ENCODE measurements around the gene MAP4K1. TPM values are rescaled to one million over a fixed set of nuclear protein-coding genes. Genes with fewer than 3 reads are reported as not detected.
A peak's percentile ranks its signal among the peaks of the same experiment; 100 is the strongest.

MAP4K1 gene
- total RNA-seq, 1 donor from 2014 or later, result 1.7 TPM

DNA sequence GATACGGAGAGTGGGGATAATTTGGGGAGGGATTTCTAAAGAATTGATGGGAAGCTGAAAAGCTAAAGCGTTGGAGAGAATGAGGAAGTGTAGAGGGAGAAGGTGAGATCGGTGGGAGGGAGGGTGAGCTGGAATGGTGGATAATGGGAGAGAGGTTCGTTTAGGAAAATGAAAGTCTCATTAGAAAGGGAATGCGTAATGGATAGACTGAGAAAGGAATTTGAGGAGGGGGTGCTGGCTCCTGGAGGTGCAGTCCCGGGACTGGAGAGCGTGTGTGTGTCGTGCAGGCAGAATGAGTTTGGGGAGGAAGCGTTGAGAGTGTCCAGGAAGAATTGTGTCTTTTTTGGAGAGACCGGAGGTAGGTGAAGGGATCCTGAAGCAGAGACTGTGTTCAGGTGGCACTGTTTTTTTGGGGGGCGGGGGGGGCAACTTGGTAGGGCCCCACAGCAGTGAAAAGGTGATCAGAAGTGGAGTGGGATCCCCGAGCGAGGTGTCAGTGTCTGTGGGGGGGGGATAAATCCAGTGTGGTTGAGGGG, 31.1 kb upstream of the MAP4K1 start:
- peak overlapping the region; percentile 91 for H3K27ac Mint-ChIP-seq (ENCODE audit: unreplicated experiment)

DNA sequence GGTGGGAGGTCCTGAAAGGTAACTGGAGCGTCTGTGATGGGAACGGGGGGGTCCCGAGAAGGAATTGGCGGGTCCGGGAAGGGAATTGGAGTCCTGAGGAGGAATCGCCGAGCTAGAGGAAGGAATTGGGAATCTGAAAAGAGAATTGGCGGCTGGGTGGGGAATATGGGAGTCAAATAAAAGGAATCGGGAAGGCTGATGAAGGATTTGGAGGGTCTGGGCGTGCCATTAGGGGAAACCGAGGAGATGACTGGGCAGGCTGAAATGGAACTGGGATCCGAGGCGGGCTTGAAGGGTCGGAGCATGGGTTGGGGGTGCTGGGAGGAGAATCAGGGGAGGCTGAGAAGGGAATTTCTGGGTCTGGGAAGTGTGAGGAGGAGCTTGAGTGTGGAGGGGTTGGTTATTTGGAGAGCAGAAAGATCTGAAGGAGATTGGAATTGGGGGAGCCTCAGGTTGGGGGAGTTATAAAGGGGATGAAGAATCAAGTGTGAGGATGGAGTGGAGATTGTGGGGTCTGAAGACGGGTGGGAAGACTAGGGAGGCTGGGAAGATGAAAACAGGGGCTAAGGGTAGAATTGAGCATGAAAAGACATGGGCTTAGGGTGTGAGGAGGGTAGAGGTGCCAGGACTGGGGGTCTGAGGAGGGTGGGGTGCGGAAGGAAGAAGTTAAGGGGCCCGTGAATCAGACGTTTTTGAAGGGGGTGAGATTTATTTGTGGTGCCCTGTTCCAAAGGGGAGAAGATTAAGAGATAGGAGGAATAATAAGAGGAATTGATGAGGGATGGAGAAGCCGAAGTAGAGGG, 30.4 kb upstream of the MAP4K1 start:
- no peak for DNase-seq (ENCODE audit: low read depth)

More for the DNA sequence above, 31.1 kb upstream of the MAP4K1 start:
- H3K4me2 ChIP-seq (ENCODE audit: low read length), result peak overlapping the region; percentile 87
- H3K4me1 ChIP-seq (ENCODE audit: insufficient read depth, low read length), result peaks cover 37% of the 10 kb centered on the region
- peak overlapping the region; percentile 100 for H3K9ac ChIP-seq (ENCODE audit: low read length)
- TF ChIP-seq EZH2 (IDR thresholded peaks at IDR 0.05; ENCODE audit: insufficient read depth, low read length) (no peak), CTCF (IDR thresholded peaks at IDR 0.05; ENCODE audit: insufficient read depth, low read depth, low read length) (no peak)
- H3K27me3 ChIP-seq (ENCODE audit: insufficient read depth, low read length), result no peaks in the 10 kb centered on the region
- H3K4me3 Mint-ChIP-seq (ENCODE audit: unreplicated experiment), result peak overlapping the region; percentile 99
- peaks cover 64% of the 10 kb centered on the region for H3K79me2 ChIP-seq (ENCODE audit: insufficient read depth, low read length)
- no peaks in the 10 kb centered on the region for H3K9me3 ChIP-seq (ENCODE audit: insufficient read depth, low read depth, low read length)
- no peaks in the 10 kb centered on the region for H3K36me3 ChIP-seq (ENCODE audit: insufficient read depth, low read length)
- FAIRE-seq, result no peak
- DNase-seq (ENCODE audit: low read depth), result no peak
- peaks cover 27% of the 10 kb centered on the region for H3K4me1 Mint-ChIP-seq (ENCODE audit: low read depth, unreplicated experiment)
- H3K27me3 Mint-ChIP-seq (ENCODE audit: low read depth, unreplicated experiment), result no peaks in the 10 kb centered on the region
- peak overlapping the region; percentile 94 for H3K4me3 ChIP-seq (ENCODE audit: insufficient read depth, low read depth, low read length)
- peaks cover 2% of the 10 kb centered on the region for H3K9me3 Mint-ChIP-seq (ENCODE audit: unreplicated experiment)
- peak overlapping the region; percentile 99 for H3K27ac ChIP-seq (ENCODE audit: low read depth, low read length)
- no peak overlapping the region for H2AFZ ChIP-seq (ENCODE audit: low read depth, low read length)
- H4K20me1 ChIP-seq (ENCODE audit: insufficient read depth, low read length), result peaks cover 59% of the 10 kb centered on the region
- H3K36me3 Mint-ChIP-seq (ENCODE audit: low read depth, unreplicated experiment), result peaks cover 6% of the 10 kb centered on the region

More for the DNA sequence above, 30.4 kb upstream of the MAP4K1 start:
- Histone ChIP-seq H3K4me2 (ENCODE audit: low read length) (peak overlapping the region; percentile 87), H2AFZ (ENCODE audit: low read depth, low read length) (no peak overlapping the region), H3K79me2 (ENCODE audit: insufficient read depth, low read length) (peaks cover 57% of the 10 kb centered on the region), H3K4me1 (ENCODE audit: insufficient read depth, low read length) (peaks cover 31% of the 10 kb centered on the region), H3K27me3 (ENCODE audit: insufficient read depth, low read length) (no peaks in the 10 kb centered on the region), H4K20me1 (ENCODE audit: insufficient read depth, low read length) (peaks cover 52% of the 10 kb centered on the region), H3K27ac (ENCODE audit: low read depth, low read length) (peak overlapping the region; percentile 99), H3K36me3 (ENCODE audit: insufficient read depth, low read length) (no peaks in the 10 kb centered on the region), H3K4me3 (ENCODE audit: insufficient read depth, low read depth, low read length) (peak overlapping the region; percentile 94), H3K9me3 (ENCODE audit: insufficient read depth, low read depth, low read length) (no peaks in the 10 kb centered on the region), H3K9ac (ENCODE audit: low read length) (peak overlapping the region; percentile 100)
- peak overlapping the region; percentile 99 for H3K4me3 Mint-ChIP-seq (ENCODE audit: unreplicated experiment)
- no peak for FAIRE-seq
- H3K27ac Mint-ChIP-seq (ENCODE audit: unreplicated experiment), result peak overlapping the region; percentile 91
- no peaks in the 10 kb centered on the region for H3K27me3 Mint-ChIP-seq (ENCODE audit: low read depth, unreplicated experiment)
- peaks cover 6% of the 10 kb centered on the region for H3K36me3 Mint-ChIP-seq (ENCODE audit: low read depth, unreplicated experiment)
- peaks cover 20% of the 10 kb centered on the region for H3K4me1 Mint-ChIP-seq (ENCODE audit: low read depth, unreplicated experiment)
- H3K9me3 Mint-ChIP-seq (ENCODE audit: unreplicated experiment), result peaks cover 2% of the 10 kb centered on the region
- no peak for TF ChIP-seq CTCF (IDR thresholded peaks at IDR 0.05; ENCODE audit: insufficient read depth, low read depth, low read length)
- no peak for TF ChIP-seq EZH2 (IDR thresholded peaks at IDR 0.05; ENCODE audit: insufficient read depth, low read length)

All from astrocyte (in vitro differentiated cells and primary cell).